Nephron progenitor cell (in vitro differentiated cells): ENCODE measurements around the gene ARHGAP26.

Experiments
- DNase-seq: peaks from one replicate; pipeline ENCODE4 v3.0.0; 2021
- H3K27ac Mint-ChIP-seq: 2 replicates; pipeline ENCODE4 v1.8.0; 2021; ENCODE audit warnings: mild to moderate bottlenecking, moderate library complexity, mixed read lengths
- H3K27me3 Mint-ChIP-seq: 2 replicates; pipeline ENCODE4 v1.8.0; 2021; ENCODE audit warnings: mild to moderate bottlenecking, low read depth, mixed read lengths; ENCODE audit not compliant: poor library complexity
- H3K36me3 Mint-ChIP-seq: 2 replicates; pipeline ENCODE4 v1.8.0; 2021; ENCODE audit warnings: low read depth, mixed read lengths
- H3K4me1 Mint-ChIP-seq: 2 replicates; pipeline ENCODE4 v1.8.0; 2021; ENCODE audit warnings: mixed read lengths
- H3K4me3 Mint-ChIP-seq: 2 replicates; pipeline ENCODE4 v1.8.0; 2021; ENCODE audit warnings: mild to moderate bottlenecking, moderate library complexity, mixed read lengths
- H3K9me3 Mint-ChIP-seq: 2 replicates; pipeline ENCODE4 v1.8.0; 2021; ENCODE audit warnings: mild to moderate bottlenecking, moderate library complexity, mixed read lengths
- TF ChIP-seq, protein P1 (sequence below): fragments of 200-600 bp; sonication (generic); IDR thresholded peaks from 2 replicates; pipeline ENCODE4 v1.5.0; 2021; ENCODE audit warnings: antibody characterized with exemption

The ARHGAP26 gene

GRCh38 chr5:143076377-143076776 is 306.2 kb downstream of the ARHGAP26 start:
- no peak overlapping the region for H3K27ac Mint-ChIP-seq
- H3K9me3 Mint-ChIP-seq = peaks cover 14% of the 10 kb centered on the region
- peaks cover 3% of the 10 kb centered on the region for H3K27me3 Mint-ChIP-seq
- H3K36me3 Mint-ChIP-seq = peaks cover 4% of the 10 kb centered on the region
- H3K4me3 Mint-ChIP-seq = no peak overlapping the region
- TF ChIP-seq, protein P1, sequence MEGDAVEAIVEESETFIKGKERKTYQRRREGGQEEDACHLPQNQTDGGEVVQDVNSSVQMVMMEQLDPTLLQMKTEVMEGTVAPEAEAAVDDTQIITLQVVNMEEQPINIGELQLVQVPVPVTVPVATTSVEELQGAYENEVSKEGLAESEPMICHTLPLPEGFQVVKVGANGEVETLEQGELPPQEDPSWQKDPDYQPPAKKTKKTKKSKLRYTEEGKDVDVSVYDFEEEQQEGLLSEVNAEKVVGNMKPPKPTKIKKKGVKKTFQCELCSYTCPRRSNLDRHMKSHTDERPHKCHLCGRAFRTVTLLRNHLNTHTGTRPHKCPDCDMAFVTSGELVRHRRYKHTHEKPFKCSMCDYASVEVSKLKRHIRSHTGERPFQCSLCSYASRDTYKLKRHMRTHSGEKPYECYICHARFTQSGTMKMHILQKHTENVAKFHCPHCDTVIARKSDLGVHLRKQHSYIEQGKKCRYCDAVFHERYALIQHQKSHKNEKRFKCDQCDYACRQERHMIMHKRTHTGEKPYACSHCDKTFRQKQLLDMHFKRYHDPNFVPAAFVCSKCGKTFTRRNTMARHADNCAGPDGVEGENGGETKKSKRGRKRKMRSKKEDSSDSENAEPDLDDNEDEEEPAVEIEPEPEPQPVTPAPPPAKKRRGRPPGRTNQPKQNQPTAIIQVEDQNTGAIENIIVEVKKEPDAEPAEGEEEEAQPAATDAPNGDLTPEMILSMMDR = no peak
- peaks cover 27% of the 10 kb centered on the region for H3K4me1 Mint-ChIP-seq
- no peak for DNase-seq

- H3K36me3 Mint-ChIP-seq = no peaks in the 10 kb centered on the region
- H3K27ac Mint-ChIP-seq = no peak overlapping the region
- H3K4me3 Mint-ChIP-seq = no peak overlapping the region
- peaks cover 27% of the 10 kb centered on the region for H3K4me1 Mint-ChIP-seq
- H3K27me3 Mint-ChIP-seq = peaks cover 3% of the 10 kb centered on the region
- peaks cover 3% of the 10 kb centered on the region for H3K9me3 Mint-ChIP-seq
- TF ChIP-seq, protein P1 = no peak
- DNase-seq = no peak
Observed at GRCh38 chr5:143077453-143078103, 307.4 kb downstream of the ARHGAP26 start.

DNA sequence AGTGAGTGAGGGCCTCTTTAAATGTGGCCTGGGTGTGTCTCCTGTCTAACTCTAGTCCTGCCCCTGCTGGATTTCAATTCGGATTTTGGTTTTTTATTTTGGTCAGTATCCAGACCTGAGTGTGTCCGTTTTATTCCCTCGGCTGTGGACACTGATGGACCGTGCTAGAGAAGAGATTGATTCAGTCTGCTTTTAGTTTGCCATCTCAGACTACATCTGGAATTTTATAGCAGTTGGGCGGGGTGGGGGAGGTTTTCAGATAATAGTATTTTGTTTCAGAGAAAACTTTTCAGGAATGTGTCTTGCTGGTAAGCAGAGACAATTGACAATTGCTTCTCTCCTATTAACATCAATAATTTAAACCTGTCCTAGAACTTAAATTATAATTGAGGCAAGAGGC is 308.1 kb downstream of the ARHGAP26 start:
- Mint-ChIP-seq H3K27me3 (peaks cover 3% of the 10 kb centered on the region), H3K4me1 (peaks cover 31% of the 10 kb centered on the region), H3K27ac (no peak overlapping the region), H3K36me3 (no peaks in the 10 kb centered on the region), H3K4me3 (no peak overlapping the region), H3K9me3 (peaks cover 3% of the 10 kb centered on the region)
- no peak for DNase-seq
- TF ChIP-seq, protein P1 = no peak

DNA sequence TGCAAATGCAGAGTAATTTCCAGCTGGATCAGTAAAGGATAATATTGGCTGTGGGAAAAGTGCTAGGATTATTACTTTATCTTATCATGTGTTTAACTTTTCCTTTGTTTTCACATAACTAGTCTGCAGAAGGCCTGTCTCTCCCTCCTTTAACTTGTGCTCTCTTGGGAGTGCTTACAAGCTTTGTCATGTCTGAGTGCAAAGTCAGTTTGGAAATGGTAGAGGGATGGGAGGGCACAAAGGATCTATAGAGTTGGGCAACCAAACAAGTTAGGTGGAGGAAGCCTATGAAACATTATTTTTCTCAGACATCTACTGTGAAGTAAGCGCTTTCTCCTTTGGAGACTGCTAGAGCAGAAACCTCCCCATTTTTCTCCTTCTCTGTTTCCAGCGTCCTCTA is 308.8 kb downstream of the ARHGAP26 start:
- peaks cover 3% of the 10 kb centered on the region for H3K27me3 Mint-ChIP-seq

DNA sequence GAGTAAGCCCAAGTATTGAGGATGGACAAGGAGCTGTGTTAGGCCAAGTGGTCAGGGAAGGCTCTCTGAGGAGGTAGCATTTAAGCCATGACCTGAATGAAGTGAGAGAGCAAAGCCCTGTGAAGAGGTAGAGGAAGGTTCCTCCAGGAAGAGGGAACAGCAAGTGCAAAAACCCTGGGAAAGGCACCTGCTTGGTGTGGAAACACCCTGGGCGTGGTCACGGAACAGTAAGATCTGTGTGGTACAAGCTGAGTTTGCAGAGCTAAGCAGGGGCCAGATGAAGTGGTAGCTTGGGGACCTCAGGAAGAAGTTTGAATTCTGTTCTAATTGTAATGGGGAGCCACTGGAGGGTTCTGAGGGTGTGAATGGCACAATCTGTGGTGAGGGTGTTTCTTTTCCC is 310.2 kb downstream of the ARHGAP26 start:
- H3K9me3 Mint-ChIP-seq = no peaks in the 10 kb centered on the region
- no peak overlapping the region for H3K4me3 Mint-ChIP-seq
- H3K27ac Mint-ChIP-seq = no peak overlapping the region
- peaks cover 50% of the 10 kb centered on the region for H3K4me1 Mint-ChIP-seq
- no peaks in the 10 kb centered on the region for H3K36me3 Mint-ChIP-seq
- peaks cover 3% of the 10 kb centered on the region for H3K27me3 Mint-ChIP-seq
- TF ChIP-seq, protein P1 = no peak
- DNase-seq = no peak

More for the DNA sequence above, 308.8 kb downstream of the ARHGAP26 start:
- Mint-ChIP-seq H3K4me3 (no peak overlapping the region), H3K9me3 (peaks cover 3% of the 10 kb centered on the region), H3K4me1 (peaks cover 38% of the 10 kb centered on the region), H3K36me3 (no peaks in the 10 kb centered on the region), H3K27ac (no peak overlapping the region)
- DNase-seq = no peak
- TF ChIP-seq, protein P1 = no peak

DNA sequence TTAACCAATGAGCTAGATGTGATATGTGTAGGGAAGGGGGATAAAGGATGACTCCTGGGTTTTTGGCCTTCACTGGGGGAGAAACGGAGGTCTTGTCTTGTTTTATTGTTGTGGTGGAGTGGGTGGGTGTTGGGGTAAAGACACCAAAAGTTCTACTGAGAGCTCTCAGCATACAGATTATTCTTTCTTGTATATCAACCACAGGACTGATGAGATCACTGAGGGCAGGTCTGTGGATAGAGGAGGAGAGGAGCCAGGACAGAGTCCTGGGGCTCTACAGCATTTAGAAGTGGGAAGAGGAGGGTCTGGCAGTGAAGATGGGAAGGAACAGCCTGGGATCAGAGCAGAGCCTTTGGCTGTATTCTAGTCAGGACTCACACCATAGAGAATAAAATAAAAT is 310.8 kb downstream of the ARHGAP26 start:
- Mint-ChIP-seq H3K36me3 (no peaks in the 10 kb centered on the region), H3K9me3 (no peaks in the 10 kb centered on the region), H3K27ac (no peak overlapping the region), H3K4me3 (no peak overlapping the region), H3K4me1 (peaks cover 53% of the 10 kb centered on the region), H3K27me3 (peaks cover 3% of the 10 kb centered on the region)
- TF ChIP-seq, protein P1 = no peak
- no peak for DNase-seq
